Astrocyte (in vitro differentiated cells and primary cell): ENCODE measurements around the gene FXR2. TPM values are rescaled to one million over a fixed set of nuclear protein-coding genes. Genes with fewer than 3 reads are reported as not detected.

ENCODE experiments used
- DNase-seq: peaks from one replicate; pipeline ENCODE4 v3.0.0-alpha.2; 2010; ENCODE audit warnings: low read depth
- FAIRE-seq: peaks from 2 replicates; lab custom pipeline; 2011; peaks lifted over from hg19 to GRCh38; lab: Jason Lieb, UNC
- H2AFZ ChIP-seq: 2 replicates; pipeline ENCODE4 v1.6.0; 2012; ENCODE audit warnings: low read depth, low read length, inconsistent platforms
- H3K27ac ChIP-seq: 2 replicates; pipeline ENCODE4 v1.5.1; 2011; ENCODE audit warnings: low read depth, low read length, inconsistent platforms
- H3K27me3 ChIP-seq: 2 replicates; pipeline ENCODE4 v1.6.0; 2011; ENCODE audit warnings: low read length, inconsistent platforms; ENCODE audit not compliant: insufficient read depth
- H3K36me3 ChIP-seq: 2 replicates; pipeline ENCODE4 v1.5.1; 2011; ENCODE audit warnings: low read length, inconsistent platforms; ENCODE audit not compliant: insufficient read depth
- H3K4me1 ChIP-seq: 2 replicates; pipeline ENCODE4 v1.5.1; 2011; ENCODE audit warnings: low read length, inconsistent platforms; ENCODE audit not compliant: insufficient read depth
- H3K4me2 ChIP-seq: 2 replicates; pipeline ENCODE4 v1.6.0; 2012; ENCODE audit warnings: low read length, inconsistent platforms
- H3K4me3 ChIP-seq: 2 replicates; pipeline ENCODE4 v1.5.1; 2011; ENCODE audit warnings: low read depth, mild to moderate bottlenecking, low read length, inconsistent platforms; ENCODE audit not compliant: insufficient read depth
- H3K79me2 ChIP-seq: 2 replicates; pipeline ENCODE4 v1.6.0; 2012; ENCODE audit warnings: mild to moderate bottlenecking, low read length, inconsistent platforms; ENCODE audit not compliant: insufficient read depth
- H3K9ac ChIP-seq: 2 replicates; pipeline ENCODE4 v1.6.0; 2012; ENCODE audit warnings: mild to moderate bottlenecking, low read length, inconsistent platforms
- H3K9me3 ChIP-seq: 2 replicates; pipeline ENCODE4 v1.5.1; 2012; ENCODE audit warnings: low read depth, mild to moderate bottlenecking, low read length, inconsistent platforms; ENCODE audit not compliant: insufficient read depth
- H4K20me1 ChIP-seq: 2 replicates; pipeline ENCODE4 v1.6.0; 2012; ENCODE audit warnings: low read length, inconsistent platforms; ENCODE audit not compliant: insufficient read depth
- H3K27ac Mint-ChIP-seq: one replicate; pipeline ENCODE4 v1.8.0; 2021; ENCODE audit warnings: mild to moderate bottlenecking, mixed read lengths; ENCODE audit not compliant: unreplicated experiment
- H3K27me3 Mint-ChIP-seq: one replicate; pipeline ENCODE4 v1.8.0; 2021; ENCODE audit warnings: low read depth, mixed read lengths; ENCODE audit not compliant: unreplicated experiment
- H3K36me3 Mint-ChIP-seq: one replicate; pipeline ENCODE4 v1.8.0; 2021; ENCODE audit warnings: low read depth, mixed read lengths; ENCODE audit not compliant: unreplicated experiment
- H3K4me1 Mint-ChIP-seq: one replicate; pipeline ENCODE4 v1.8.0; 2021; ENCODE audit warnings: low read depth, mixed read lengths; ENCODE audit not compliant: unreplicated experiment
- H3K4me3 Mint-ChIP-seq: one replicate; pipeline ENCODE4 v1.8.0; 2021; ENCODE audit warnings: mild to moderate bottlenecking, moderate library complexity, mixed read lengths; ENCODE audit not compliant: unreplicated experiment
- H3K9me3 Mint-ChIP-seq: one replicate; pipeline ENCODE4 v1.8.0; 2021; ENCODE audit warnings: mild to moderate bottlenecking, mixed read lengths; ENCODE audit not compliant: unreplicated experiment
- CTCF ChIP-seq: IDR thresholded peaks from 2 replicates; pipeline ENCODE4 v1.5.1; 2011; ENCODE audit warnings: low read depth, mild to moderate bottlenecking, inconsistent platforms, low read length, moderate library complexity; ENCODE audit not compliant: insufficient read depth
- EZH2 ChIP-seq: IDR thresholded peaks from 2 replicates; pipeline ENCODE4 v1.6.1; 2012; ENCODE audit warnings: mild to moderate bottlenecking, low read length, inconsistent platforms; ENCODE audit not compliant: insufficient read depth
- total RNA-seq: library from RNA; stranded (reverse); gene quantifications from 2 replicates; pipeline ENCODE4 v1.2.1, GENCODE V29; 2021

FXR2 gene
- total RNA-seq, 1 donor from 2014 or later: 60.2 TPM

DNA sequence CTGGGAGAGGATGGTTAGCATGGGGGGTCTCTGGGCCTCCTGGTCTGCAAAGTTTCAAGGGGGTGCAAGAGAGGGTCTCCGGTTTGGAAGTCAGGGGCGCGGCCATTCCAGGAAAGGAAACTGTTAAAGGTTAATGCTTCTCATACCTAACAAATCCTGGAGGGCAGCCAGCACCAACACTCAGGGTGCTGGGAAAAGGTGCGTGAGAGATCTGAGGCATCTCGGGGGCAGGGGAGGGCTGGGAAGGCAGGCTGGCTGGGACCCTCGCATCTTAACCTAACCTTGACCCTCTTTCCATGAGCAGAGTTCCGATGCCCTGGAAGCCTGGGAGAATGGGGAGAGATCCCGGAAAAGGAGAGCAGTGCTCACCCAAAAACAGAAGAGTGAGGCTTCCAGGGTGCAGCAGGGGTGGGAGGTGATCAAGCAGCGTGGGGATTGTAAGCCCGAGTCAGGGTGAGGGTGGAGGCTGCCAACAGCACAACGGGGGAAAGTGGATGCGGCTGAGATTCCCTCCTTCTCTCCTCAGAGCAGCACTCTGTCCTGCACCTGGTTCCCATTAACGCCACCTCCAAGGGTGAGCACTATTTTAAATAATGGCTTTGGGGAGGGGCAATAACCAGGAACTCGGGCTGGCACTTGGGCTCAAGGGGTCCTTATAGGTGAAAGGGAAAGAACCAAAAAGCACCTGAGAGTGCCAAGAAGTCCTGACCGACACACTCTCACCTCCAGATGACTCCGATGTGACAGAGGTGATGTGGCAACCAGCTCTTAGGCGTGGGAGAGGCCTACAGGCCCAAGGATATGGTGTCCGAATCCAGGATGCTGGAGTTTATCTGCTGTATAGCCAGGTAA, 55.2 kb downstream of the FXR2 start:
- FAIRE-seq: no peak
- Histone ChIP-seq H3K4me3 (no peak overlapping the region), H4K20me1 (peaks cover 9% of the 10 kb centered on the region), H3K9ac (peak overlapping the region; percentile 88), H3K36me3 (peaks cover 1% of the 10 kb centered on the region), H3K4me1 (peaks cover 25% of the 10 kb centered on the region), H2AFZ (no peak overlapping the region), H3K9me3 (no peaks in the 10 kb centered on the region), H3K27me3 (no peaks in the 10 kb centered on the region), H3K27ac (no peak overlapping the region), H3K4me2 (no peak overlapping the region), H3K79me2 (peaks cover 28% of the 10 kb centered on the region)
- Mint-ChIP-seq H3K4me1 (peaks cover 17% of the 10 kb centered on the region), H3K27me3 (no peaks in the 10 kb centered on the region), H3K27ac (peak overlapping the region; percentile 53), H3K9me3 (no peaks in the 10 kb centered on the region), H3K4me3 (peak overlapping the region; percentile 89), H3K36me3 (no peaks in the 10 kb centered on the region)
- TF ChIP-seq CTCF: no peak
- DNase-seq: no peak

- Mint-ChIP-seq H3K27ac (peak within 1 kb of the TSS; percentile 53), H3K36me3 (no peaks in the 10 kb centered on the region), H3K4me3 (peak within 1 kb of the TSS; percentile 62), H3K27me3 (no peaks in the 10 kb centered on the region), H3K9me3 (no peaks in the 10 kb centered on the region), H3K4me1 (peaks cover 17% of the 10 kb centered on the region)
- Histone ChIP-seq H3K79me2 (peaks cover 20% of the 10 kb centered on the region), H3K4me1 (peaks cover 25% of the 10 kb centered on the region), H3K36me3 (no peaks in the 10 kb centered on the region), H3K4me2 (peak within 1 kb of the TSS; percentile 59), H4K20me1 (peaks cover under 1% of the 10 kb centered on the region), H3K9ac (peak within 1 kb of the TSS; percentile 28), H2AFZ (peak within 1 kb of the TSS; percentile 64), H3K27ac (no peak within 1 kb of the TSS), H3K4me3 (no peak within 1 kb of the TSS), H3K27me3 (no peaks in the 10 kb centered on the region), H3K9me3 (no peaks in the 10 kb centered on the region)
- no peak for FAIRE-seq
- DNase-seq: no peak
- TF ChIP-seq EZH2 (no peak), CTCF (no peak)
These were observed 56.0 kb downstream of the FXR2 start, which contains the start of gene TNFSF13 for GRCh38 chr17:7558544-7559319. TNFSF13 (plus strand) TSS chr17:7558750; CDS start chr17:7559040, 290 bp downstream.
